ENCODE data around the gene RWDD3.

Gene RWDD3

GRCh38 chr1:95230768-95231191, 3.2 kb upstream of the RWDD3 start:
- no peak for DNase-seq

- no peak for DNase-seq
Observed at GRCh38 chr1:95232646-95233318, 1.2 kb upstream of the RWDD3 start.

GRCh38 chr1:95233319-95233736, 682 bp upstream of the RWDD3 start:
- no peak for DNase-seq

GRCh38 chr1:95236784-95237575, 3.0 kb downstream of the RWDD3 start:
- DNase-seq: no peak

- no peak for DNase-seq
Observed at GRCh38 chr1:95237981-95238703, 4.1 kb downstream of the RWDD3 start.

GRCh38 chr1:95245029-95245428, 11.0 kb downstream of the RWDD3 start:
- no peak for DNase-seq

- DNase-seq: no peak
Observed at GRCh38 chr1:95246511-95246910, 12.5 kb downstream of the RWDD3 start.

- DNase-seq: no peak
Observed at GRCh38 chr1:95247607-95248006, 13.6 kb downstream of the RWDD3 start.

GRCh38 chr1:95249916-95250315, 15.9 kb downstream of the RWDD3 start:
- no peak for DNase-seq

GRCh38 chr1:95252422-95252821, 18.4 kb downstream of the RWDD3 start:
- no peak for DNase-seq

- DNase-seq: no peak
Observed at GRCh38 chr1:95254959-95255358, 20.9 kb downstream of the RWDD3 start.

GRCh38 chr1:95255826-95256225, 21.8 kb downstream of the RWDD3 start:
- DNase-seq: no peak

- no peak for DNase-seq
Observed at GRCh38 chr1:95257758-95258157, 23.7 kb downstream of the RWDD3 start.

- no peak for DNase-seq
Observed at GRCh38 chr1:95259245-95259644, 25.2 kb downstream of the RWDD3 start.

- DNase-seq: no peak
Observed at GRCh38 chr1:95262913-95263312, 28.9 kb downstream of the RWDD3 start.

GRCh38 chr1:95263450-95263849, 29.4 kb downstream of the RWDD3 start:
- no peak for DNase-seq

GRCh38 chr1:95265106-95265505, 31.1 kb downstream of the RWDD3 start:
- no peak for DNase-seq

GRCh38 chr1:95276429-95276828, 42.4 kb downstream of the RWDD3 start:
- DNase-seq: no peak

GRCh38 chr1:95278173-95279006, 44.4 kb downstream of the RWDD3 start:
- no peak for DNase-seq

GRCh38 chr1:95281781-95282517, 47.9 kb downstream of the RWDD3 start:
- DNase-seq: no peak

- no peak for DNase-seq
Observed at GRCh38 chr1:95282518-95282895, 48.5 kb downstream of the RWDD3 start.

- no peak for DNase-seq
Observed at GRCh38 chr1:95284420-95284819, 50.4 kb downstream of the RWDD3 start.

Data from activated CD4-positive, alpha-beta T cell treated with anti-CD3 and anti-CD28 coated beads for 48 hours (primary cell).